ENCODE results near the gene FAM193B.

FAM193B gene

DNA sequence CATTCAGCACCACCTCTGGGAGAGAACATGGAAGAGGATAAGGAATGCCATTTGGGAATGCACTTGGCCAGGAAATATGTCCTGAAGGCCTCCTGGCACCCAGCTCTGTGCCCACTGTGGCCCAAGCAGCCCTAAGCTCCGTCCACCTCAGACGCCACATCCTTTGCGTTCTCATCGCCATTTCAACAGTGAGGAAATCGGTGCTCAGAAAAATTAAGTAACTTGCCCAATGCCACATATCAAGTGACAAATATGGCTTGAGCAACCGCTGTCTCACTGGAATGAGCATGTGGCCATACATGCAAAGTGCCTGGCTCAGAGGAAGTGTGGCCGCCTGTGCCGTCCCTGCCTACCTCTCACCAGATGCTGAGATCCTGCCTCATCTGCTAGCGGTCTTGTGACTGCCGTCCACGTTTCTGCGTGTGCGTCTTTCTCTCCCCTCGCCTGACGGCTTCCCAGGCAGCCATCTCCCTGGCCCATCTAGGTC is 43.8 kb downstream of the FAM193B start:
- H3K36me3 ChIP-seq (ENCODE audit: low read length), result peaks cover 10% of the 10 kb centered on the region

DNA sequence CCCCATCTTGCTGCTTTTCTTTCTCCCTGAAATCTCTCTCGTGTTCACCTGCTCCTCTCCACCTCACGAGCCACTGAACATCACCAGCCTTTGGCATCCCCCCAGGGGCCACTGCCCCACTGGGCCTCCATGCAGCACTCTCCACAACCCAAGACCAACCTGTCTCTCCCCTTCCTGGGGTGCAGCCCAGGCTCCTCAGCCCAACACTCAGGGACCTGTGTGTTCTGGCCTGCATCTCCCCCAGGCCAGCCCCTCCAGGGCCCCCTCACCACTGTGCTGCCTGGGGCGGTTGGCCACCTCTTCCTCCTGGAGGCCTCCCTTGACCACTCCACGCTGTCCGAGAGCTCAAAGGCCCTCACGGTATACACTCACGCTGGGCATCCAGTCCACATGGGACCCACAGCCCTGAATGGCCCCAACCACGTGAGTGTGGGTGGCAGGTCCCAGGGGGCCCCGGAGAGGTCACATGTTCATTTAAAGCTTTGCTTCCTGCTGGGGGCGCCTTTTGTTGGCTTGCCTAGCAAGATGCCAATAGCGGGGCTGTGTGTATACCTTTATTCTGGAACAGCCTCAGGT is 44.3 kb downstream of the FAM193B start:
- Histone ChIP-seq H3K27me3 (ENCODE audit: low read length) (no peaks in the 10 kb centered on the region), H3K9me3 (ENCODE audit: insufficient read depth, low read length) (no peaks in the 10 kb centered on the region), H4K20me1 (ENCODE audit: low read depth, low read length) (no peaks in the 10 kb centered on the region), H2AFZ (ENCODE audit: low read depth, low read length, severe bottlenecking) (no peak overlapping the region), H3K4me3 (ENCODE audit: insufficient read depth, low read length, poor library complexity, severe bottlenecking) (peak overlapping the region; percentile 66), H3K9ac (ENCODE audit: low read length) (peak overlapping the region; percentile 88), H3K9me2 (replicated peaks; ENCODE audit: insufficient read depth, low read length) (no peaks in the 10 kb centered on the region), H3K79me2 (ENCODE audit: insufficient read depth, low read length) (peaks cover 26% of the 10 kb centered on the region), H3F3A (ENCODE audit: insufficient read depth) (peaks cover 35% of the 10 kb centered on the region), H3K27ac (ENCODE audit: low read depth, low read length) (peak overlapping the region; percentile 95), H3K4me2 (ENCODE audit: low read depth, low read length, poor library complexity, severe bottlenecking) (peak overlapping the region; percentile 92), H3K36me3 (ENCODE audit: low read length) (peaks cover 5% of the 10 kb centered on the region)
- no peak for TF ChIP-seq EZH2phosphoT487 (conservative IDR thresholded peaks at IDR 0.05; ENCODE audit: low read length)
- TF ChIP-seq, protein P1, sequence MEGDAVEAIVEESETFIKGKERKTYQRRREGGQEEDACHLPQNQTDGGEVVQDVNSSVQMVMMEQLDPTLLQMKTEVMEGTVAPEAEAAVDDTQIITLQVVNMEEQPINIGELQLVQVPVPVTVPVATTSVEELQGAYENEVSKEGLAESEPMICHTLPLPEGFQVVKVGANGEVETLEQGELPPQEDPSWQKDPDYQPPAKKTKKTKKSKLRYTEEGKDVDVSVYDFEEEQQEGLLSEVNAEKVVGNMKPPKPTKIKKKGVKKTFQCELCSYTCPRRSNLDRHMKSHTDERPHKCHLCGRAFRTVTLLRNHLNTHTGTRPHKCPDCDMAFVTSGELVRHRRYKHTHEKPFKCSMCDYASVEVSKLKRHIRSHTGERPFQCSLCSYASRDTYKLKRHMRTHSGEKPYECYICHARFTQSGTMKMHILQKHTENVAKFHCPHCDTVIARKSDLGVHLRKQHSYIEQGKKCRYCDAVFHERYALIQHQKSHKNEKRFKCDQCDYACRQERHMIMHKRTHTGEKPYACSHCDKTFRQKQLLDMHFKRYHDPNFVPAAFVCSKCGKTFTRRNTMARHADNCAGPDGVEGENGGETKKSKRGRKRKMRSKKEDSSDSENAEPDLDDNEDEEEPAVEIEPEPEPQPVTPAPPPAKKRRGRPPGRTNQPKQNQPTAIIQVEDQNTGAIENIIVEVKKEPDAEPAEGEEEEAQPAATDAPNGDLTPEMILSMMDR (IDR thresholded peaks at IDR 0.05; ENCODE audit: insufficient read depth, low read length, poor library complexity, severe bottlenecking), result peak; percentile 47

More for the DNA sequence above, 43.8 kb downstream of the FAM193B start:
- Histone ChIP-seq H3K9me2 (replicated peaks; ENCODE audit: insufficient read depth, low read length) (no peaks in the 10 kb centered on the region), H2AFZ (ENCODE audit: low read depth, low read length, severe bottlenecking) (no peak overlapping the region), H3K9ac (ENCODE audit: low read length) (peak overlapping the region; percentile 88), H3K27me3 (ENCODE audit: low read length) (no peaks in the 10 kb centered on the region), H3K79me2 (ENCODE audit: insufficient read depth, low read length) (peaks cover 31% of the 10 kb centered on the region), H3K9me3 (ENCODE audit: insufficient read depth, low read length) (no peaks in the 10 kb centered on the region), H3K27ac (ENCODE audit: low read depth, low read length) (peak overlapping the region; percentile 95), H3K4me3 (ENCODE audit: insufficient read depth, low read length, poor library complexity, severe bottlenecking) (peak overlapping the region; percentile 66), H3K4me2 (ENCODE audit: low read depth, low read length, poor library complexity, severe bottlenecking) (peak overlapping the region; percentile 92), H3F3A (ENCODE audit: insufficient read depth) (peaks cover 35% of the 10 kb centered on the region), H4K20me1 (ENCODE audit: low read depth, low read length) (no peaks in the 10 kb centered on the region)
- TF ChIP-seq EZH2phosphoT487 (conservative IDR thresholded peaks at IDR 0.05; ENCODE audit: low read length), result no peak
- TF ChIP-seq, protein P1 (IDR thresholded peaks at IDR 0.05; ENCODE audit: insufficient read depth, low read length, poor library complexity, severe bottlenecking), result no peak

DNA sequence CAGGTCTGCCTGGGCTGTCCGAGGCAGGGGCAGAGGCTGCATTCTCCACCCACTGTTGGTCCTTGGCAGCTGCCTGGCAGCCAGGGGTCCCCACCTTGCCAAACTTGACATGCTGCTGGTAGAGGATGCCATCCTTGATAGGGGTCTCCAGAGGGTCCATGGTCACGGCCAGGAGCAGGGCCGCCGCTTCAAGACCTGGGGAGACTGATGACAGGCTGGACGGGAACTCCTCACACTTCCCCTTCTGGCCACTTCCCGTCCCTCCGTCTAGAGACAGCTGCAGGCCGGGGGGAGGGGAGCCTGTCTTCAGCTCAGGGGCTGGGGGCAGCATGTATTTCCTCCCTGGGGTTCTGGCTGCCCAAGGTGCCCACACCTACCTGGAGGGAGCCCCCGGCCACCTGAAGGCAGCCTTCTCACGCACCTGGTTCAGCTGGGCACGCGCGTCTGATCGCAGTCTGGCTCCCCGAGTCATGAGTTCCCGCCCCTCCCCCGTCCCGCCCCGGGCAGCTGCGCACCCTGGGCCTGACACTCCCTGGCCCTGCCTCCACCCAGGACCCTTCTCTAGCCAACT is 44.9 kb downstream of the FAM193B start, which contains the start of gene DOK3:
Gene DOK3, minus strand, starts transcription at position 446 of the 571 bp plus-strand sequence. Its CDS starts 286 bp downstream, at position 160.
- Histone ChIP-seq H3K27me3 (ENCODE audit: low read length) (no peaks in the 10 kb centered on the region), H3K36me3 (ENCODE audit: low read length) (peaks cover 5% of the 10 kb centered on the region), H4K20me1 (ENCODE audit: low read depth, low read length) (no peaks in the 10 kb centered on the region), H3K9me3 (ENCODE audit: insufficient read depth, low read length) (no peaks in the 10 kb centered on the region), H3F3A (ENCODE audit: insufficient read depth) (peaks cover 35% of the 10 kb centered on the region), H3K4me2 (ENCODE audit: low read depth, low read length, poor library complexity, severe bottlenecking) (peak within 1 kb of the TSS; percentile 92), H3K79me2 (ENCODE audit: insufficient read depth, low read length) (peaks cover 20% of the 10 kb centered on the region; the same call in 1 of the 2 replicates), H3K4me3 (ENCODE audit: insufficient read depth, low read length, poor library complexity, severe bottlenecking) (peak within 1 kb of the TSS; percentile 66), H2AFZ (ENCODE audit: low read depth, low read length, severe bottlenecking) (no peak within 1 kb of the TSS), H3K9ac (ENCODE audit: low read length) (peak within 1 kb of the TSS; percentile 88), H3K9me2 (replicated peaks; ENCODE audit: insufficient read depth, low read length) (no peaks in the 10 kb centered on the region), H3K27ac (ENCODE audit: low read depth, low read length) (peak within 1 kb of the TSS; percentile 95)
- TF ChIP-seq, protein P1 (IDR thresholded peaks at IDR 0.05; ENCODE audit: insufficient read depth, low read length, poor library complexity, severe bottlenecking), result no peak
- no peak for TF ChIP-seq EZH2phosphoT487 (conservative IDR thresholded peaks at IDR 0.05; ENCODE audit: low read length)
